Measurements from ENCODE around the gene ST6GALNAC2.

The ST6GALNAC2 gene

DNA sequence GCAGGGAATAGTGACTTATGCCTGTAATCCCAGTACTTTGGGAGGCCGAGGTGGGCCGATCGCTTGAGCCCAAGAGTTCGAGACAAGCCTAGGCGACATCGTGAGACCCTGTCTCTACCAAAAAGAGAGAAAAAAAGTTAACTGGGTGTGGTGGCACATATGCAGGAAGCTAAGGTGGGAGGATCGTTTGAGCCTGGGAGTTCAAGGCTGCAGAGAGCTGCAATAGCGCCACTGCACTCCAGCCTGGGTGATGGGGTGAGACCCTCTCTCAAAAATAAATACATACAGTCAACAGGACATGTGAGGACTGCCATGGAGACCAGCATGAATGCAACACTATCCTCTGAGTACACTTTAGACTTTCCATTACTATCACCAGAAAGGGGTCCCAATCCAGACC is 15.4 kb upstream of the ST6GALNAC2 start:
- no peaks in the 10 kb centered on the region for H3K4me1 ChIP-seq (ENCODE audit: low read depth, poor library complexity, severe bottlenecking)
- H3K4me2 ChIP-seq = no peak overlapping the region
- TF ChIP-seq, protein P1, sequence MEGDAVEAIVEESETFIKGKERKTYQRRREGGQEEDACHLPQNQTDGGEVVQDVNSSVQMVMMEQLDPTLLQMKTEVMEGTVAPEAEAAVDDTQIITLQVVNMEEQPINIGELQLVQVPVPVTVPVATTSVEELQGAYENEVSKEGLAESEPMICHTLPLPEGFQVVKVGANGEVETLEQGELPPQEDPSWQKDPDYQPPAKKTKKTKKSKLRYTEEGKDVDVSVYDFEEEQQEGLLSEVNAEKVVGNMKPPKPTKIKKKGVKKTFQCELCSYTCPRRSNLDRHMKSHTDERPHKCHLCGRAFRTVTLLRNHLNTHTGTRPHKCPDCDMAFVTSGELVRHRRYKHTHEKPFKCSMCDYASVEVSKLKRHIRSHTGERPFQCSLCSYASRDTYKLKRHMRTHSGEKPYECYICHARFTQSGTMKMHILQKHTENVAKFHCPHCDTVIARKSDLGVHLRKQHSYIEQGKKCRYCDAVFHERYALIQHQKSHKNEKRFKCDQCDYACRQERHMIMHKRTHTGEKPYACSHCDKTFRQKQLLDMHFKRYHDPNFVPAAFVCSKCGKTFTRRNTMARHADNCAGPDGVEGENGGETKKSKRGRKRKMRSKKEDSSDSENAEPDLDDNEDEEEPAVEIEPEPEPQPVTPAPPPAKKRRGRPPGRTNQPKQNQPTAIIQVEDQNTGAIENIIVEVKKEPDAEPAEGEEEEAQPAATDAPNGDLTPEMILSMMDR (conservative IDR thresholded peaks at IDR 0.05; ENCODE audit: low read depth, low read length) = no peak
- no peak overlapping the region for H3K9ac ChIP-seq
- no peak overlapping the region for H3K27ac ChIP-seq
- no peaks in the 10 kb centered on the region for H3K27me3 ChIP-seq (ENCODE audit: insufficient read depth, low read depth)
- H2AFZ ChIP-seq (ENCODE audit: low read depth) = no peak overlapping the region
- no peaks in the 10 kb centered on the region for H3K79me2 ChIP-seq (ENCODE audit: insufficient read depth, low read depth)
- H4K20me1 ChIP-seq (ENCODE audit: insufficient read depth) = no peaks in the 10 kb centered on the region
- no peak overlapping the region for H3K4me3 ChIP-seq (IDR thresholded peaks at IDR 0.05; ENCODE audit: insufficient read depth, low read depth, low read length)
- H3K36me3 ChIP-seq (ENCODE audit: insufficient read depth) = no peaks in the 10 kb centered on the region

DNA sequence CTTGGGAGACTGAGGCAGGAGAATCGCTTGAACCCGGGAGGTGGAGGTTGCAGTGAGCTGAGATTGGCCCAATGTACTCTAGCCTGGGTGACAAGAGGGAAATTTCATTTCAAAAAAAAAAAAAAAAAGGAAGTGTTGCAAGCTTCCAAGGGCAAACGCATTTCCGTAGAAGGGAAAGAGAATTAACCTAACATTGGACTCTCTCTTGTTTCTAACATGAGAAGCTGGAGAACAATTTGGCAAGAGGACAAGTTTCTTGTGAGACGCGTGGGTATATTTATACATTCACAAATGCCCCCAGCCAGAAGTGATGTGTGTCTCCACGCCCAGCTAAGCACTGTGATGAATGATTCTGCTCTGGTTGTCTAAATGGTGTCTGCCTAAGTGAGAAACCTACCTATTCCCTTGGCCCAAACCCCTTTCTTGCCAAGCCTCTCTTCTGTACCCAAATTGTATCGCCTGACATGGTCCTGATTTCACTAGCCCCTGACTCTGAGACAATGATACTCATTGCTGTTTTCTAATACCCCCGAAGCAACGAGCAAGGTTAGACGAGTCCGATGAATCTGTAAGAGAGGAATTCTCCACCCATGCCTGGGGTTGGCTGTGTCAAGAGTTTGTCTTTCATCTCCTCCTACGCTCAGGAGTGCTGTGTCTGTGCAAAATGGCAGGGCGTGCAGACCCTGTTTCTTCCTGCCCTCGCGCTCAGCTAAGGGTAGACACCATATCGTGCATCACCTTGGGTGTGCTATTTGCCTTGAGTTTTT is 14.2 kb upstream of the ST6GALNAC2 start:
- Histone ChIP-seq H3K4me1 (ENCODE audit: low read depth, poor library complexity, severe bottlenecking) (no peaks in the 10 kb centered on the region), H2AFZ (ENCODE audit: low read depth) (no peak overlapping the region), H3K36me3 (ENCODE audit: insufficient read depth) (no peaks in the 10 kb centered on the region), H3K9ac (no peak overlapping the region), H3K79me2 (ENCODE audit: insufficient read depth, low read depth) (no peaks in the 10 kb centered on the region), H3K4me3 (IDR thresholded peaks at IDR 0.05; ENCODE audit: insufficient read depth, low read depth, low read length) (no peak overlapping the region), H3K27ac (no peak overlapping the region), H3K27me3 (ENCODE audit: insufficient read depth, low read depth) (no peaks in the 10 kb centered on the region), H3K4me2 (no peak overlapping the region), H4K20me1 (ENCODE audit: insufficient read depth) (no peaks in the 10 kb centered on the region)
- TF ChIP-seq, protein P1 (conservative IDR thresholded peaks at IDR 0.05; ENCODE audit: low read depth, low read length) = no peak

DNA sequence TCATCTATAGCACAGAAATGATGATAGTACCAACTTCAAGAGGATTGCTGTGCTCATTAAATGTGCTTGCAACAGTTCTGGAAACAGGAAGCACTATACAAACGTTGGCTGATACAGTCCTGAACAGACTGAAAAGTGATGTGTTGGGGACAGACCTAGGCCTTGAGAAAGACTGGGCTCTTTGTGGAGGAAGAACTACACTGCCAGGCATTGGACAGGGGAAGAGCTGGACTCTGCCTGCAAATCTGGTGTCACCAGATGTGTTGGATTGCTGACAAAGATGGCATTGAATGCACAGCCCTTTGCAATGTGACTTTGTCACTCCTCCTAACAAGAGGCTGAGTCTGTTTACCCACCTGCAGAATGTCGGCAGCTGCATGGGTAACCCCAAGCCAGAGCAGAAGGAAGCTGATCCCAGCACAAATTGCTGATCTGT is 12.4 kb upstream of the ST6GALNAC2 start:
- Histone ChIP-seq H3K4me3 (IDR thresholded peaks at IDR 0.05; ENCODE audit: insufficient read depth, low read depth, low read length) (no peak overlapping the region), H4K20me1 (ENCODE audit: insufficient read depth) (no peaks in the 10 kb centered on the region), H3K4me2 (no peak overlapping the region), H3K36me3 (ENCODE audit: insufficient read depth) (no peaks in the 10 kb centered on the region), H3K9ac (no peak overlapping the region), H2AFZ (ENCODE audit: low read depth) (no peak overlapping the region), H3K4me1 (ENCODE audit: low read depth, poor library complexity, severe bottlenecking) (no peaks in the 10 kb centered on the region), H3K79me2 (ENCODE audit: insufficient read depth, low read depth) (no peaks in the 10 kb centered on the region), H3K27me3 (ENCODE audit: insufficient read depth, low read depth) (no peaks in the 10 kb centered on the region), H3K27ac (no peak overlapping the region)
- TF ChIP-seq, protein P1 (conservative IDR thresholded peaks at IDR 0.05; ENCODE audit: low read depth, low read length) = no peak

DNA sequence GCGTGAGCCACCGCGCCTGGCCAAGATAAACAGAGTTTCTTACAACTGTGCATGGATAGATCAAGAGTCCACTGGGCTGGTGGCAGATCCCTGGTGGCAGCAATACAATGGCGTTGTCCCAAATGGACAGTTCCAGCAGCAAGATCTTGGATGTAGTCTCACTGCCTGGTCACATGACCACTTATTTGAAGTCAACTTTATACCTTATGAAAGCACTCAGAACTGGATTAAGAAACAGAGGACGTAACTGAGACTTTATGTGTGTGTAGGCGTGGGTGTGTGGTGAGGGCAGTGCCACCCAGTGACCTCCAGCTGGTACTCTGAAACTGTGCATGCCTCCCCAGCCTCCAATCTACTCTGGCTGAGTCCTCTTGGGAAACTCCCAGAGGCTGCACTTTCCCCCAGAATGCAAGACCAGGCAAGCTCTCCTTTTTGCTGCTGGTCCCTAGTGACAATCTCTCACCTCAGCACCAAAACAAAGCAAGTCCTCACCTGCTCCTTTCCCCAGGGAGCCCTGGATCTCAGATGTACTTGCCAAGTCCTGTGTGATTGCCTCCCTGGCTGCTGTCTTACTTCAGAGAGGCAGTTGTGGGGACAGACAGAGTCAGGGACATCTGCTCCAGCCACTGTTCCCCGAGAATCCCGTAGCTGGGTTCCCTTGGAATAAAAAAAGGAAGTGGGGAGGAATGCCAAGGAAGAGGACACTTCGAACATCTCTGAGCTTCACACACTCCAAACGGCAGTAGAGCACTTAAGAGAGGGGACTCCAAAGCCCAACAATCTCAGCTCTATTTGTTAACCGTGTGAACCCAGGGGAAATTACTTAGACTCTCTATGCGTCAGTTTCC is 11.7 kb upstream of the ST6GALNAC2 start:
- H2AFZ ChIP-seq (ENCODE audit: low read depth) = no peak overlapping the region
- H3K36me3 ChIP-seq (ENCODE audit: insufficient read depth) = no peaks in the 10 kb centered on the region
- no peaks in the 10 kb centered on the region for H3K79me2 ChIP-seq (ENCODE audit: insufficient read depth, low read depth)
- H3K27me3 ChIP-seq (ENCODE audit: insufficient read depth, low read depth) = no peaks in the 10 kb centered on the region
- no peak overlapping the region for H3K4me3 ChIP-seq (IDR thresholded peaks at IDR 0.05; ENCODE audit: insufficient read depth, low read depth, low read length)
- H3K4me1 ChIP-seq (ENCODE audit: low read depth, poor library complexity, severe bottlenecking) = no peaks in the 10 kb centered on the region
- no peak overlapping the region for H3K27ac ChIP-seq
- H3K4me2 ChIP-seq = no peak overlapping the region
- no peak overlapping the region for H3K9ac ChIP-seq
- no peaks in the 10 kb centered on the region for H4K20me1 ChIP-seq (ENCODE audit: insufficient read depth)
- TF ChIP-seq, protein P1 (conservative IDR thresholded peaks at IDR 0.05; ENCODE audit: low read depth, low read length) = no peak
